ENCODE results near the gene SAMD9L.

- TF ChIP-seq POLR2A (IDR thresholded peaks at IDR 0.05) (no peak), CTCF (IDR thresholded peaks at IDR 0.05) (no peak)
Observed at GRCh38 chr7:93165447-93165846, 17.3 kb upstream of the SAMD9L start.
